HepG2 (cell line): ENCODE data around the gene RDH8. TPM values are rescaled to one million over a fixed set of nuclear protein-coding genes. Genes with fewer than 3 reads are reported as not detected.

Source experiments
- ERF ChIP-seq: IDR thresholded peaks from 2 replicates; pipeline ENCODE4 v1.6.1; 2018; ENCODE audit warnings: missing biosample characterization, missing genetic modification reagents
- FOSL2 ChIP-seq: sonication (generic); formaldehyde crosslinking; IDR thresholded peaks from 2 replicates; pipeline ENCODE4 v1.4.0; 2020; ENCODE audit warnings: missing genetic modification reagents
- FOXK1 ChIP-seq: sonication (generic); formaldehyde crosslinking; IDR thresholded peaks from 2 replicates; pipeline ENCODE4 v1.4.0; 2020; ENCODE audit warnings: low read depth, missing genetic modification reagents, borderline replicate concordance
- GATAD1 ChIP-seq: IDR thresholded peaks from 2 replicates; pipeline ENCODE4 v1.6.1; 2016; ENCODE audit warnings: missing genetic modification reagents, missing compliant biosample characterization
- HDAC1 ChIP-seq: sonication (generic); formaldehyde crosslinking; IDR thresholded peaks from 2 replicates; pipeline ENCODE4 v1.5.1; 2020; ENCODE audit warnings: mild to moderate bottlenecking, missing genetic modification reagents
- HMG20B ChIP-seq: conservative IDR thresholded peaks from 2 replicates; pipeline ENCODE4 v1.6.1; 2016; ENCODE audit warnings: missing genetic modification reagents, missing compliant biosample characterization
- HOXA5 ChIP-seq: sonication (generic); formaldehyde crosslinking; IDR thresholded peaks from 2 replicates; pipeline ENCODE4 v1.4.0; 2020; ENCODE audit warnings: missing genetic modification reagents
- JUNB ChIP-seq: sonication (generic); formaldehyde crosslinking; IDR thresholded peaks from 2 replicates; pipeline ENCODE4 v1.8.0; 2022; ENCODE audit warnings: missing genetic modification reagents, mild to moderate bottlenecking, borderline replicate concordance
- MTA3 ChIP-seq: sonication (generic); formaldehyde crosslinking; IDR thresholded peaks from 2 replicates; pipeline ENCODE4 v1.4.0; 2020; ENCODE audit warnings: missing genetic modification reagents
- NR1H2 ChIP-seq: sonication (generic); formaldehyde crosslinking; IDR thresholded peaks from 2 replicates; pipeline ENCODE4 v1.8.1; 2022; ENCODE audit warnings: low read depth, missing genetic modification reagents, borderline replicate concordance
- SP4 ChIP-seq: sonication (generic); formaldehyde crosslinking; IDR thresholded peaks from 2 replicates; pipeline ENCODE4 v1.8.1; 2023; ENCODE audit warnings: mild to moderate bottlenecking, missing genetic modification reagents
- ZEB1 ChIP-seq: IDR thresholded peaks from 2 replicates; pipeline ENCODE4 v1.6.1; 2012; ENCODE audit warnings: mild to moderate bottlenecking, low read depth, inconsistent platforms; ENCODE audit not compliant: insufficient replicate concordance
- ZNF12 ChIP-seq: sonication (generic); formaldehyde crosslinking; IDR thresholded peaks from 2 replicates; pipeline ENCODE4 v1.5.0; 2020; ENCODE audit warnings: missing genetic modification reagents
- ZNF124 ChIP-seq: sonication (generic); formaldehyde crosslinking; IDR thresholded peaks from 2 replicates; pipeline ENCODE4 v1.4.0; 2020; ENCODE audit warnings: missing genetic modification reagents
- ZNF350 ChIP-seq: sonication (generic); formaldehyde crosslinking; IDR thresholded peaks from 2 replicates; pipeline ENCODE4 v1.4.0; 2020; ENCODE audit warnings: mild to moderate bottlenecking, low read depth, missing genetic modification reagents, borderline replicate concordance
- ZNF607 ChIP-seq: sonication (generic); formaldehyde crosslinking; IDR thresholded peaks from 2 replicates; pipeline ENCODE4 v1.5.1; 2020; ENCODE audit warnings: missing genetic modification reagents, mild to moderate bottlenecking, borderline replicate concordance
- ZNF660 ChIP-seq: sonication (generic); formaldehyde crosslinking; IDR thresholded peaks from 2 replicates; pipeline ENCODE4 v1.5.1; 2020; ENCODE audit warnings: mild to moderate bottlenecking, low read depth, missing genetic modification reagents, borderline replicate concordance
- ZNF746 ChIP-seq: sonication (generic); formaldehyde crosslinking; IDR thresholded peaks from 2 replicates; pipeline ENCODE4 v1.8.0; 2022; ENCODE audit warnings: mild to moderate bottlenecking, missing genetic modification reagents
- polyA plus RNA-seq, 8 experiments: library from polyadenylated mRNA; depleted of rRNA in 3 of 8; stranded (reverse) in 7 of 8; unstranded in 1 of 8; fragments of >200 nt; fragmentation: Illumina TruSeq in 4 of 8; extraction: Trizol in 4 of 8; gene quantifications; 2 replicates each; pipeline versions ENCODE4 v1.2.1 to v1.2.3, GENCODE V29; 2011 to 2016; ENCODE audit warnings: low read depth in 4 of 8, missing spikeins in 1 of 8, mixed read lengths in 1 of 8; ENCODE audit not compliant: insufficient read depth in 1 of 8
- total RNA-seq, 5 experiments: library from RNA; depleted of rRNA; stranded (reverse); fragments of >200 nt; fragmentation: Illumina TruSeq; extraction: Trizol; gene quantifications; 2 replicates each; pipeline ENCODE4 v1.2.3, GENCODE V29; 2016; ENCODE audit warnings: low read depth in 1 of 5
- TF ChIP-seq, protein P1 (sequence below), 2 experiments: sonication (generic) in 1 of 2; formaldehyde crosslinking in 1 of 2; IDR thresholded peaks; 2 replicates each; pipeline versions ENCODE4 v1.5.1 to v1.6.1; 2011 to 2020; ENCODE audit warnings: borderline replicate concordance in 1 of 2, low read depth in 1 of 2, low read length in 1 of 2, mild to moderate bottlenecking in 1 of 2, missing genetic modification reagents in 1 of 2, moderate library complexity in 1 of 2
- TF ChIP-seq, protein P2 (sequence below): sonication (generic); formaldehyde crosslinking; IDR thresholded peaks from 2 replicates; pipeline ENCODE4 v1.5.1; 2020; ENCODE audit warnings: mild to moderate bottlenecking, missing genetic modification reagents, moderate library complexity
- TF ChIP-seq, protein P3 (sequence below): sonication (generic); formaldehyde crosslinking; IDR thresholded peaks from 2 replicates; pipeline ENCODE4 v1.4.0; 2020; ENCODE audit warnings: missing genetic modification reagents

RDH8 gene
- total and polyA plus RNA-seq, 2 of the 13 experiments (the other 11 are each of a cell fraction or from before 2014, with no cell fraction given): not detected

DNA sequence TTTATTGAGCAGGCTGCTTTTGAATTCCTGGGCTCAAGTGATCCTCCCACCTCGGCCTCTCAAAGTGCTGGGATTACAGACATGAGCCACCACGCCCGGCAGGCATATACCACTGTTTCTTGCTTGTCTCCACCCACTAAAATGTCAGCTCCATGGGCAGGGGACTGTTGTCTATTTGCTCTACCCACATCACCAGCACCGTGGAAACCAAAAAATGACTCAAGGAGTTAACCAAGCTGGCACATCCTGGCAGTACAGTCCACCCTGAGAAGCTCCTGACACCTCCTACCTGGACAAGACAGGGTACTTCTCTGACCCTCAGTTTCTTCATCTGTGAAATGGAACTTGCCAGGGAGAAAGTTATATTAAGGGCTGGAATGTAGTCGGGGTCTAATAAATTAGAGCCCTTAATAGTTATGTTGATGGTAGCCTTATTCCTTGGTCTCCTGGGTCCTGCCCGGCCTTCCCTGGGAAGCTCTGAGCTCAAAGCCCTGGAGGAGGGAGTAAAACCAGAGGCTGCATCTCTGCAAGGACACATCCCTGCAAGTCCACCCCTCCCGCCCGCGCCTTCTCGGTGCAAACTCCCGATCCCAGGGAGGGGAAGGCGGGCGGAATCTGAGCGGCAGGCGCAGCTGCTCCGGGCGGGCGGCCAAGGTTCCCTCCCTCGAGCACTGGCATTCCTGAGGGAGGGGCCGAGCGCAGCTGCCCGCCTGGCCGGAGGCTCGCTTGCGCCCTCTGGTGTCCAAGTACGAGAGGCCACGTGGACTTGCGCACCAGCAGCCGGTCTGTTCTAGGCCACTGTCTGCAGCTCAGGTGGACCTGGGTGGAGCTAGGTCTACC, 14.1 kb downstream of the RDH8 start (continued):
- TF ChIP-seq HOXA5 (CRISPR knock-in tag): peak; percentile 28; the same call in 1 of the 2 replicates
- no peak for TF ChIP-seq ZEB1
- TF ChIP-seq HMG20B (CRISPR knock-in tag): 0 out of 2 replicates have a peak, but pooled peaks have one; percentile 27
- TF ChIP-seq, protein P1, sequence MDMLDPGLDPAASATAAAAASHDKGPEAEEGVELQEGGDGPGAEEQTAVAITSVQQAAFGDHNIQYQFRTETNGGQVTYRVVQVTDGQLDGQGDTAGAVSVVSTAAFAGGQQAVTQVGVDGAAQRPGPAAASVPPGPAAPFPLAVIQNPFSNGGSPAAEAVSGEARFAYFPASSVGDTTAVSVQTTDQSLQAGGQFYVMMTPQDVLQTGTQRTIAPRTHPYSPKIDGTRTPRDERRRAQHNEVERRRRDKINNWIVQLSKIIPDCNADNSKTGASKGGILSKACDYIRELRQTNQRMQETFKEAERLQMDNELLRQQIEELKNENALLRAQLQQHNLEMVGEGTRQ (IDR thresholded peaks at IDR 0.05; ENCODE audit: low read depth, low read length): peak; percentile 38; the same call in 1 of the 2 replicates
- TF ChIP-seq, protein P1 (CRISPR knock-in tag; IDR thresholded peaks at IDR 0.05; ENCODE audit: borderline replicate concordance): peak; percentile 51; the same call in 1 of the 2 replicates
- TF ChIP-seq HDAC1 (CRISPR knock-in tag): peak; percentile 82
- TF ChIP-seq ZNF124: 0 out of 2 replicates have a peak, but pooled peaks have one; percentile 37
- peak; percentile 91 for TF ChIP-seq ZNF746
- TF ChIP-seq JUNB: no peak
- TF ChIP-seq SP4 (CRISPR knock-in tag): 0 out of 2 replicates have a peak, but pooled peaks have one; percentile 47
- TF ChIP-seq ZNF660 (CRISPR knock-in tag): no peak
- peak; percentile 91; the same call in 1 of the 2 replicates for TF ChIP-seq ERF (CRISPR knock-in tag)
- TF ChIP-seq, protein P2, sequence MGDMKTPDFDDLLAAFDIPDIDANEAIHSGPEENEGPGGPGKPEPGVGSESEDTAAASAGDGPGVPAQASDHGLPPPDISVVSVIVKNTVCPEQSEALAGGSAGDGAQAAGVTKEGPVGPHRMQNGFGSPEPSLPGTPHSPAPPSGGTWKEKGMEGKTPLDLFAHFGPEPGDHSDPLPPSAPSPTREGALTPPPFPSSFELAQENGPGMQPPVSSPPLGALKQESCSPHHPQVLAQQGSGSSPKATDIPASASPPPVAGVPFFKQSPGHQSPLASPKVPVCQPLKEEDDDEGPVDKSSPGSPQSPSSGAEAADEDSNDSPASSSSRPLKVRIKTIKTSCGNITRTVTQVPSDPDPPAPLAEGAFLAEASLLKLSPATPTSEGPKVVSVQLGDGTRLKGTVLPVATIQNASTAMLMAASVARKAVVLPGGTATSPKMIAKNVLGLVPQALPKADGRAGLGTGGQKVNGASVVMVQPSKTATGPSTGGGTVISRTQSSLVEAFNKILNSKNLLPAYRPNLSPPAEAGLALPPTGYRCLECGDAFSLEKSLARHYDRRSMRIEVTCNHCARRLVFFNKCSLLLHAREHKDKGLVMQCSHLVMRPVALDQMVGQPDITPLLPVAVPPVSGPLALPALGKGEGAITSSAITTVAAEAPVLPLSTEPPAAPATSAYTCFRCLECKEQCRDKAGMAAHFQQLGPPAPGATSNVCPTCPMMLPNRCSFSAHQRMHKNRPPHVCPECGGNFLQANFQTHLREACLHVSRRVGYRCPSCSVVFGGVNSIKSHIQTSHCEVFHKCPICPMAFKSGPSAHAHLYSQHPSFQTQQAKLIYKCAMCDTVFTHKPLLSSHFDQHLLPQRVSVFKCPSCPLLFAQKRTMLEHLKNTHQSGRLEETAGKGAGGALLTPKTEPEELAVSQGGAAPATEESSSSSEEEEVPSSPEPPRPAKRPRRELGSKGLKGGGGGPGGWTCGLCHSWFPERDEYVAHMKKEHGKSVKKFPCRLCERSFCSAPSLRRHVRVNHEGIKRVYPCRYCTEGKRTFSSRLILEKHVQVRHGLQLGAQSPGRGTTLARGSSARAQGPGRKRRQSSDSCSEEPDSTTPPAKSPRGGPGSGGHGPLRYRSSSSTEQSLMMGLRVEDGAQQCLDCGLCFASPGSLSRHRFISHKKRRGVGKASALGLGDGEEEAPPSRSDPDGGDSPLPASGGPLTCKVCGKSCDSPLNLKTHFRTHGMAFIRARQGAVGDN: peak; percentile 80
- peak; percentile 69 for TF ChIP-seq FOSL2
- TF ChIP-seq, protein P3, sequence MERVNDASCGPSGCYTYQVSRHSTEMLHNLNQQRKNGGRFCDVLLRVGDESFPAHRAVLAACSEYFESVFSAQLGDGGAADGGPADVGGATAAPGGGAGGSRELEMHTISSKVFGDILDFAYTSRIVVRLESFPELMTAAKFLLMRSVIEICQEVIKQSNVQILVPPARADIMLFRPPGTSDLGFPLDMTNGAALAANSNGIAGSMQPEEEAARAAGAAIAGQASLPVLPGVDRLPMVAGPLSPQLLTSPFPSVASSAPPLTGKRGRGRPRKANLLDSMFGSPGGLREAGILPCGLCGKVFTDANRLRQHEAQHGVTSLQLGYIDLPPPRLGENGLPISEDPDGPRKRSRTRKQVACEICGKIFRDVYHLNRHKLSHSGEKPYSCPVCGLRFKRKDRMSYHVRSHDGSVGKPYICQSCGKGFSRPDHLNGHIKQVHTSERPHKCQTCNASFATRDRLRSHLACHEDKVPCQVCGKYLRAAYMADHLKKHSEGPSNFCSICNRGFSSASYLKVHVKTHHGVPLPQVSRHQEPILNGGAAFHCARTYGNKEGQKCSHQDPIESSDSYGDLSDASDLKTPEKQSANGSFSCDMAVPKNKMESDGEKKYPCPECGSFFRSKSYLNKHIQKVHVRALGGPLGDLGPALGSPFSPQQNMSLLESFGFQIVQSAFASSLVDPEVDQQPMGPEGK (CRISPR knock-in tag): peak; percentile 95
- 0 out of 2 replicates have a peak, but pooled peaks have one; percentile 48 for TF ChIP-seq ZNF12 (CRISPR knock-in tag)
- peak; percentile 61; the same call in 1 of the 2 replicates for TF ChIP-seq ZNF607 (CRISPR knock-in tag)
- TF ChIP-seq GATAD1: peak; percentile 60
- peak; percentile 70; the same call in 1 of the 2 replicates for TF ChIP-seq FOXK1 (CRISPR knock-in tag)
- TF ChIP-seq NR1H2 (CRISPR knock-in tag): no peak
- TF ChIP-seq MTA3: no peak
- peak; percentile 89 for TF ChIP-seq ZNF350 (CRISPR knock-in tag)
